GM21447 (cell line): Measurements from ENCODE around the gene SAYSD1.
A peak's percentile ranks its signal among the peaks of the same experiment; 100 is the strongest.

Source experiments
- ATAC-seq: cut with Tn5 transposase; IDR thresholded peaks from one replicate; pipeline ENCODE4 v1.9.1; 2021; ENCODE audit not compliant: unreplicated experiment

Gene SAYSD1

GRCh38 chr6:39108041-39108839, 6.7 kb downstream of the SAYSD1 start:
- no peak for ATAC-seq

GRCh38 chr6:39107641-39108040, 7.3 kb downstream of the SAYSD1 start:
- no peak for ATAC-seq

- ATAC-seq = no peak
Observed at GRCh38 chr6:39107034-39107433, 8.0 kb downstream of the SAYSD1 start.

GRCh38 chr6:39104528-39104927, 10.5 kb downstream of the SAYSD1 start:
- ATAC-seq = no peak

GRCh38 chr6:39102821-39103136, 12.2 kb downstream of the SAYSD1 start:
- ATAC-seq = peak; percentile 76

- ATAC-seq = peak; percentile 77
Observed at GRCh38 chr6:39102071-39102820, 12.7 kb downstream of the SAYSD1 start.

GRCh38 chr6:39100358-39100757, 14.6 kb downstream of the SAYSD1 start:
- ATAC-seq = no peak

GRCh38 chr6:39095578-39095977, 19.4 kb downstream of the SAYSD1 start:
- ATAC-seq = no peak

GRCh38 chr6:39093149-39093708, 21.8 kb downstream of the SAYSD1 start:
- ATAC-seq = no peak

GRCh38 chr6:39092124-39092523, 22.9 kb downstream of the SAYSD1 start:
- no peak for ATAC-seq

- ATAC-seq = no peak
Observed at GRCh38 chr6:39091220-39091619, 23.8 kb downstream of the SAYSD1 start.

- ATAC-seq = no peak
Observed at GRCh38 chr6:39090036-39090435, 24.9 kb downstream of the SAYSD1 start.

GRCh38 chr6:39088331-39088730, 26.7 kb downstream of the SAYSD1 start:
- ATAC-seq = no peak

- no peak for ATAC-seq
Observed at GRCh38 chr6:39087197-39087596, 27.8 kb downstream of the SAYSD1 start.

GRCh38 chr6:39086711-39087110, 28.3 kb downstream of the SAYSD1 start:
- no peak for ATAC-seq

GRCh38 chr6:39086294-39086693, 28.7 kb downstream of the SAYSD1 start:
- peak; percentile 78 for ATAC-seq

GRCh38 chr6:39085129-39085797, 29.7 kb downstream of the SAYSD1 start:
- no peak for ATAC-seq

- ATAC-seq = no peak
Observed at GRCh38 chr6:39084506-39084905, 30.5 kb downstream of the SAYSD1 start.

- no peak for ATAC-seq
Observed at GRCh38 chr6:39083231-39083634, 31.8 kb downstream of the SAYSD1 start.

- ATAC-seq = no peak
Observed at GRCh38 chr6:39082310-39082709, 32.7 kb downstream of the SAYSD1 start.

- no peak for ATAC-seq
Observed at GRCh38 chr6:39080246-39080875, 34.6 kb downstream of the SAYSD1 start.
